Parathyroid adenoma (tissue), 2 donors: ENCODE measurements around the gene PGAM5.

Experiments used
- H2AFZ ChIP-seq: fragments of 300-600 bp; sonication (generic); one replicate; pipeline ENCODE4 v1.7.0; 2017; ENCODE audit warnings: antibody characterized with exemption, mild to moderate bottlenecking
- H3K27ac ChIP-seq: fragments of 300-600 bp; sonication (generic); one replicate; pipeline ENCODE4 v1.7.0; 2017
- H3K27me3 ChIP-seq: fragments of 300-600 bp; sonication (generic); one replicate; pipeline ENCODE4 v1.7.0; 2017; ENCODE audit warnings: low read length; ENCODE audit not compliant: control insufficient read depth, insufficient read depth
- H3K36me3 ChIP-seq: fragments of 300-600 bp; sonication (generic); one replicate; pipeline ENCODE4 v1.7.0; 2017; ENCODE audit warnings: low read length; ENCODE audit not compliant: control insufficient read depth, insufficient read depth
- H3K4me1 ChIP-seq: fragments of 300-600 bp; sonication (generic); one replicate; pipeline ENCODE4 v1.7.0; 2017; ENCODE audit warnings: control low read depth
- H3K4me2 ChIP-seq: fragments of 300-600 bp; sonication (generic); one replicate; pipeline ENCODE4 v1.7.0; 2017; ENCODE audit warnings: low read length
- H3K4me3 ChIP-seq: fragments of 300-600 bp; sonication (generic); one replicate; pipeline ENCODE4 v1.7.0; 2017; ENCODE audit warnings: low read depth, low read length
- H3K79me2 ChIP-seq: fragments of 300-600 bp; sonication (generic); one replicate; pipeline ENCODE4 v1.7.0; 2017; ENCODE audit warnings: control low read depth
- H3K9ac ChIP-seq: fragments of 300-600 bp; sonication (generic); one replicate; pipeline ENCODE4 v1.7.0; 2017; ENCODE audit warnings: mild to moderate bottlenecking
- H3K9me3 ChIP-seq: fragments of 300-600 bp; sonication (generic); one replicate; pipeline ENCODE4 v1.7.0; 2017; ENCODE audit warnings: low read length; ENCODE audit not compliant: control insufficient read depth
- CTCF ChIP-seq: fragments of 300-600 bp; sonication (generic); IDR thresholded peaks from one replicate; pipeline ENCODE4 v1.7.0; 2017; ENCODE audit warnings: antibody characterized with exemption, mild to moderate bottlenecking
- donor health status: primary hyperparathyroidism.

Gene PGAM5

GRCh38 chr12:132735496-132735895, 24.9 kb downstream of the PGAM5 start:
- Histone ChIP-seq H3K27ac (no peak overlapping the region), H3K4me3 (no peak overlapping the region), H3K9ac (no peak overlapping the region), H3K4me1 (no peaks in the 10 kb centered on the region), H3K36me3 (no peaks in the 10 kb centered on the region), H3K27me3 (no peaks in the 10 kb centered on the region), H3K4me2 (no peak overlapping the region), H3K79me2 (no peaks in the 10 kb centered on the region), H2AFZ (no peak overlapping the region), H3K9me3 (no peaks in the 10 kb centered on the region)
- TF ChIP-seq CTCF = no peak

GRCh38 chr12:132736378-132736777, 25.7 kb downstream of the PGAM5 start:
- H3K4me3 ChIP-seq = no peak overlapping the region
- no peaks in the 10 kb centered on the region for H3K36me3 ChIP-seq
- no peak overlapping the region for H2AFZ ChIP-seq
- no peaks in the 10 kb centered on the region for H3K79me2 ChIP-seq
- TF ChIP-seq CTCF = no peak
- no peaks in the 10 kb centered on the region for H3K9me3 ChIP-seq
- no peaks in the 10 kb centered on the region for H3K4me1 ChIP-seq
- H3K27me3 ChIP-seq = no peaks in the 10 kb centered on the region
- no peak overlapping the region for H3K4me2 ChIP-seq
- H3K27ac ChIP-seq = no peak overlapping the region
- no peak overlapping the region for H3K9ac ChIP-seq

GRCh38 chr12:132736913-132737312, 26.3 kb downstream of the PGAM5 start:
- Histone ChIP-seq H3K9me3 (no peaks in the 10 kb centered on the region), H3K27me3 (no peaks in the 10 kb centered on the region), H3K36me3 (no peaks in the 10 kb centered on the region), H3K9ac (no peak overlapping the region), H3K27ac (no peak overlapping the region), H3K4me3 (no peak overlapping the region), H3K4me1 (no peaks in the 10 kb centered on the region), H2AFZ (no peak overlapping the region), H3K79me2 (no peaks in the 10 kb centered on the region), H3K4me2 (no peak overlapping the region)
- no peak for TF ChIP-seq CTCF

GRCh38 chr12:132739600-132740312, 29.1 kb downstream of the PGAM5 start:
- Histone ChIP-seq H3K4me1 (no peaks in the 10 kb centered on the region), H3K36me3 (no peaks in the 10 kb centered on the region), H2AFZ (no peak overlapping the region), H3K9ac (no peak overlapping the region), H3K4me2 (no peak overlapping the region), H3K27me3 (no peaks in the 10 kb centered on the region), H3K9me3 (no peaks in the 10 kb centered on the region), H3K4me3 (no peak overlapping the region), H3K79me2 (peaks cover 10% of the 10 kb centered on the region), H3K27ac (no peak overlapping the region)
- TF ChIP-seq CTCF = no peak

GRCh38 chr12:132740313-132740646, 29.6 kb downstream of the PGAM5 start:
- no peak for TF ChIP-seq CTCF
- no peak overlapping the region for H3K4me3 ChIP-seq
- no peaks in the 10 kb centered on the region for H3K9me3 ChIP-seq
- H3K27ac ChIP-seq = no peak overlapping the region
- no peaks in the 10 kb centered on the region for H3K36me3 ChIP-seq
- no peaks in the 10 kb centered on the region for H3K4me1 ChIP-seq
- H3K9ac ChIP-seq = no peak overlapping the region
- H3K27me3 ChIP-seq = no peaks in the 10 kb centered on the region
- H3K4me2 ChIP-seq = no peak overlapping the region
- no peak overlapping the region for H2AFZ ChIP-seq
- H3K79me2 ChIP-seq = peaks cover 15% of the 10 kb centered on the region
